ENCODE data around the gene PDE6D.

DNA sequence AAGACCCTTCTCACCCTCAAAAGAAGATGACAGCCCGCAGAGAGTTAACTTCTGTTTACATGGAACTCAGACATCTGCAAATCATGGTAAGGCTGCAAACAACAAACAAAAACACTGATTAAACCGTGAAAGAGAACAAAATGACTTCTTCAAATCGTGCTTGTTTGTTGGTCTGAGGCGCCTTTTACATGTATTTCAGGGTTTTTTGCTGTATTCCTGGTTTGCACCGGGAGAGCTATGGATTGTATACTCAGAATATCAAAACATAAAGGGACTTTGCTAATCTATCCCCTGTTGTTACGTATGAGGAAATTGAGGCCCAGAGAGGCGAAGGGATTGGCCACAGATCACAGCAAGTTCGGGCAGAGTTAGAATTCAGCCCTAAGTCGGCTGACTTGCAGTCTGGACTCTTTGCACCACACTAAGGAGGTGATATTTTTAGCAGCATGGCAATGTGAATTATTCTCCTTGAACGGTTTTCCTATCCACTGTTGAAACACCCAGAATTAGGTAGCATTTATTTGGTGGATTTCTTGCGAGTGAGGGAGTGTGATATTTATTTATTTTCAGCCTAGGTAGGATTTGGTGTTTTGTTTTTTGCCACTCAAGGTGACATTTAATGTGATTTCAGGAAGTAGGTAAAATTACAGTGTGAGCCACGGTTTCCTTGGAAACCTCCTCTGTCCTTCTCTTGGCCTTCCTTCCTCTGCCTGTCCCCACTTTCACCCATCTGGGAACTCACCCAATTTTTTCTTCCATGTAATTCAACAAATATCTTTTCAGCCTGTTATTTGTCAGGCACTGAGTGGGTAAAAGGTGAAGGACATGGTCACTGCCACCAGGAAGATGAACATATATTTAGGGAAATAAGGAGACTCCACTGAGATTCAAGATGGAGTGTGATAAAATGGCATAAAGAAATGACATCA lies 980 bp upstream of the PDE6D start:
- TF ChIP-seq, protein P1, sequence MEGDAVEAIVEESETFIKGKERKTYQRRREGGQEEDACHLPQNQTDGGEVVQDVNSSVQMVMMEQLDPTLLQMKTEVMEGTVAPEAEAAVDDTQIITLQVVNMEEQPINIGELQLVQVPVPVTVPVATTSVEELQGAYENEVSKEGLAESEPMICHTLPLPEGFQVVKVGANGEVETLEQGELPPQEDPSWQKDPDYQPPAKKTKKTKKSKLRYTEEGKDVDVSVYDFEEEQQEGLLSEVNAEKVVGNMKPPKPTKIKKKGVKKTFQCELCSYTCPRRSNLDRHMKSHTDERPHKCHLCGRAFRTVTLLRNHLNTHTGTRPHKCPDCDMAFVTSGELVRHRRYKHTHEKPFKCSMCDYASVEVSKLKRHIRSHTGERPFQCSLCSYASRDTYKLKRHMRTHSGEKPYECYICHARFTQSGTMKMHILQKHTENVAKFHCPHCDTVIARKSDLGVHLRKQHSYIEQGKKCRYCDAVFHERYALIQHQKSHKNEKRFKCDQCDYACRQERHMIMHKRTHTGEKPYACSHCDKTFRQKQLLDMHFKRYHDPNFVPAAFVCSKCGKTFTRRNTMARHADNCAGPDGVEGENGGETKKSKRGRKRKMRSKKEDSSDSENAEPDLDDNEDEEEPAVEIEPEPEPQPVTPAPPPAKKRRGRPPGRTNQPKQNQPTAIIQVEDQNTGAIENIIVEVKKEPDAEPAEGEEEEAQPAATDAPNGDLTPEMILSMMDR (conservative IDR thresholded peaks at IDR 0.05; ENCODE audit: low read depth, low read length), result no peak
- no peak for TF ChIP-seq EZH2phosphoT487 (IDR thresholded peaks at IDR 0.05; ENCODE audit: borderline replicate concordance, low read length)

Data from PC-3 (cell line).